LNCaP clone FGC (cell line): Measurements from ENCODE around the gene SMURF2.

Source experiments
- DNase-seq: peaks from one replicate; pipeline ENCODE4 v3.0.0-alpha.2; 2011; ENCODE audit warnings: low read depth
- H3K4me3 ChIP-seq: 2 replicates; pipeline ENCODE4 v1.5.1; 2011; ENCODE audit warnings: mild to moderate bottlenecking, low read depth, low read length, control low read depth
- CTCF ChIP-seq: IDR thresholded peaks from 2 replicates; pipeline ENCODE4 v1.5.1; 2012; ENCODE audit warnings: mild to moderate bottlenecking; ENCODE audit not compliant: control insufficient read depth, insufficient read depth; ENCODE audit errors: extremely low read depth

SMURF2 gene

DNA sequence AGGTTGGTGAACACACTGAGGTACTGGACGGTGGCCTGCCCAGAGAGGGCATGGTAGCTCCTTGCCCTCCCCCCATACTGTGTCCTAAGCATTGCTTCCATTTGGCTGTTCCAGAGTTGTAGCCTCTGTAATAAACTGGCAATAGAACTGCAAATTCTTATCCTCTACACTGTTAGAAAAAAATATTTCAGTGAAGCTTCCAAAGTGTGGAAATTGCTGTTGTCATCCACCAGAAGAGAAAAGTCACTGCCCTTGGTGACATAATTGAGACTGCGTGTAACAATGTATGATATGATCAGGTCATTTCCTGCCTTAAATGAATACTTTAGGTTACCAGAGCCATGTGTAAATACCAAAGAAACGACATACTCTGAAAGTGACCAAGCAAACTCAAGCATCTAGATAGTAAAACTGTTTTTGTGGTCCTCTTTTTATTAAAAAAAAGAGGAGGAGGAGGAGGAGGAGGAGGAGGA lies 89.4 kb downstream of the SMURF2 start:
- TF ChIP-seq CTCF = no peak
- no peak for DNase-seq
- no peak overlapping the region for H3K4me3 ChIP-seq

DNA sequence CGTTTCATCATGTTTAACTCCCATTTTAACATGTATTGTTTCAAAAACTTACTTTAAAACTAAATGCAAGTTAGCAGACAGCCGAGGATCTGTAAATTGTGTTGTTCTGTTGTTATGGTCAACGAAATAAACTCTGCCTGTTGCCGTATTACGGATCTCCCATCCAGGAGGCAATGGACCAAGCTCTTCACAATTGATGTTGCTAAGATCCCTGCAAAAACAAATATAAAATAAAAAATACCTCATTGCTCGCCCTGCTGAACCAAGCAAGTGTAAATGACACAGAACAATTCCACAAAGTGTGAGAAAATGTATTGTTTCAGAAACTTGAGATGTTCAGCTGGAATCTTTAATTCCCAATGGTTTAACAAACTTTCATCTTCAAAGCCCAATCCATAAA lies 90.4 kb downstream of the SMURF2 start:
- H3K4me3 ChIP-seq = no peak overlapping the region
- DNase-seq = no peak
- TF ChIP-seq CTCF = no peak

DNA sequence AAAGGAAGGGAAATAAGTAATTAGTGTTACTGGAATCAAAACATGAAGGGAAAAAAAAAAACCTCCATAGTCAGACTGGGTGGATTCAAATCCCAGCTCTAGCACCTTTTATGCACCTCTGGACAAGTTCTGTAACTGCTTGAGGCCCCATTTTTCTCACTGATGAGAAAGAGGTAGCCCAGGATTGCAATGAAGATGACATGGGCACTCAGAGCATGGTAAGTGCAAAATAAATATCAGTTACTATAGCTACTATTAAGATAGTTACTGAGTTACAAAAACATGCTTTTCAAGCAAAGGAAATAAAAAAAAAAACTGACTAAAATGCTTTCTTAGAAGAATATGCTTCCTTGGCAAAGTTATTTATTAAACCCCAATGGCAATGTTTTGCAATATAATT lies 96.5 kb downstream of the SMURF2 start:
- no peak for DNase-seq
- TF ChIP-seq CTCF = no peak

GRCh38 chr17:64564098-64564497 lies 98.0 kb downstream of the SMURF2 start:
- no peak for DNase-seq
- TF ChIP-seq CTCF = no peak
- no peak overlapping the region for H3K4me3 ChIP-seq

More for the DNA sequence above, 96.5 kb downstream of the SMURF2 start:
- no peak overlapping the region for H3K4me3 ChIP-seq

DNA sequence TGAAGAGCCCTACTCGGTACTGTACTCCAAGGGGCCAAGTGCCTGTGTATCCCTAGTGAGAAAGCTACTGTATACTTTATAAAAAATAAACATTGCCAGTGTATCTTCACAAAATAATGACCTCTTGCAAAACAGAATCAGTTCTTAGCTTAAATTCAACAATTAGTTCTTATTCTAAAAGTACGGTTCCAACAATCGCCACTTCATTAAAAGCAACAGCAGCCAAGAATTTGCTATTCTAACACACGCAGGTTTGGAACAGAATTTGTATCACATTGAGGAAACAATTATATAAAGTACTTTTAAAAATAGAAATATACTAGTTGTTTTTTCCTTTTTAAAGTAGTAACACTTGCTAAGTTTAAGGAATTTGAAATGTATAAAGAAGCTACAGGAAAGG lies 106.8 kb downstream of the SMURF2 start:
- no peak overlapping the region for H3K4me3 ChIP-seq
- TF ChIP-seq CTCF = no peak
- no peak for DNase-seq

- DNase-seq = no peak
- H3K4me3 ChIP-seq = no peak overlapping the region
- TF ChIP-seq CTCF = no peak
Observed at GRCh38 chr17:64554028-64554637, 108.0 kb downstream of the SMURF2 start.

DNA sequence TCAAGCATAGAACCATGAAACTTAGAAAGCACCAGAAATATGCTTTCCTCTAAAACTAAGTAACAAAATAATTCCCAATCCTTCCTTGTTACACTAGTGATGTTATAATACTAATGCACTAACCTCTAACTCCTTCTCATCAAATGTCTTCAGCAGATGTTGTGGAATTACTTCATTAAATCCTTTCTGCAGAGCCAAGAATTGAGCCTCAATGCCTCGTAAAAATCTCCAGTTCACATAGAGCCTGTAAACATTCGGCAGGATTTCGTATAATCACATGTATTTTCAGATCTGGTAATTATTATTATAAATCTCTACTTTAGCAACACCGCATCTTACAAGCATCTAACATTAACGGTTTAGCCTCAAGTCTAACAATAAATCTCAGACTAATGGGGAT lies 110.6 kb downstream of the SMURF2 start:
- no peak overlapping the region for H3K4me3 ChIP-seq
- no peak for DNase-seq
- TF ChIP-seq CTCF = no peak
